Brain microvascular endothelial cell (primary cell): ENCODE measurements around the gene AKNAD1.

Source experiments
- DNase-seq: peaks from one replicate; pipeline ENCODE4 v3.0.0-alpha.2; 2020
- H3K27ac ChIP-seq: fragments of 250-450 bp; sonication (Bioruptor Pico); 2 replicates; pipeline ENCODE4 v1.5.1; 2020; ENCODE audit warnings: mild to moderate bottlenecking, moderate library complexity
- H3K27me3 ChIP-seq: fragments of 250-450 bp; sonication (Bioruptor Pico); replicated peaks from 2 replicates; pipeline ENCODE4 v1.5.1; 2020; ENCODE audit warnings: mild to moderate bottlenecking
- H3K36me3 ChIP-seq: fragments of 250-450 bp; sonication (Bioruptor Pico); replicated peaks from 2 replicates; pipeline ENCODE4 v1.5.1; 2020; ENCODE audit warnings: mild to moderate bottlenecking
- H3K4me3 ChIP-seq: 2 replicates; pipeline ENCODE4 v1.5.1; 2011; ENCODE audit warnings: low read depth, mild to moderate bottlenecking, control low read depth, low read length, moderate library complexity
- CTCF ChIP-seq: IDR thresholded peaks from 2 replicates; pipeline ENCODE4 v1.5.1; 2011; ENCODE audit warnings: low read depth, mild to moderate bottlenecking, moderate library complexity, low read length, control low read depth, inconsistent platforms; ENCODE audit errors: missing control alignments
- in situ Hi-C: cut with HindIII; loops from 2 replicates; pipeline ENCODE4 v1.10.0; 2017; ENCODE audit warnings: low sequenced_read_pairs, low pct_ligation_motif_present

The AKNAD1 gene

GRCh38 chr1:108856994-108857393, at the start of gene AKNAD1:
AKNAD1 (minus strand) TSS chr1:108857094; CDS start chr1:108852664, 4,430 bp downstream.
- Histone ChIP-seq H3K27ac (no peak within 1 kb of the TSS), H3K27me3 (no peaks in the 10 kb centered on the region), H3K36me3 (no peaks in the 10 kb centered on the region), H3K4me3 (no peak within 1 kb of the TSS)
- no peak for DNase-seq
- in situ Hi-C loops = no loop called here
- no peak for TF ChIP-seq CTCF

GRCh38 chr1:108901106-108901505, 44.2 kb upstream of the AKNAD1 start:
- Histone ChIP-seq H3K4me3 (no peak overlapping the region), H3K27ac (no peak overlapping the region), H3K27me3 (no peaks in the 10 kb centered on the region), H3K36me3 (peaks cover 2% of the 10 kb centered on the region)
- DNase-seq = no peak
- in situ Hi-C loops = no loop called here
- TF ChIP-seq CTCF = no peak

GRCh38 chr1:108897865-108898720, 41.2 kb upstream of the AKNAD1 start:
- no peaks in the 10 kb centered on the region for H3K27me3 ChIP-seq
- peak; percentile 57 for TF ChIP-seq CTCF
- H3K4me3 ChIP-seq = no peak overlapping the region
- peaks cover 2% of the 10 kb centered on the region for H3K36me3 ChIP-seq
- peak; percentile 62 for DNase-seq
- no peak overlapping the region for H3K27ac ChIP-seq
- in situ Hi-C loops = loop anchor here (10.0 kb wide), 1 partner anchor 73 kb away; no protein-coding TSS in a partner anchor

GRCh38 chr1:108896146-108897145, 39.6 kb upstream of the AKNAD1 start:
- Histone ChIP-seq H3K36me3 (peaks cover 2% of the 10 kb centered on the region), H3K4me3 (no peak overlapping the region), H3K27me3 (no peaks in the 10 kb centered on the region), H3K27ac (no peak overlapping the region)
- DNase-seq = no peak
- TF ChIP-seq CTCF = no peak
- in situ Hi-C loops = loop anchor here (10.0 kb wide), 1 partner anchor 72 kb away; no protein-coding TSS in a partner anchor

GRCh38 chr1:108893141-108893530, 36.2 kb upstream of the AKNAD1 start:
- Histone ChIP-seq H3K27me3 (no peaks in the 10 kb centered on the region), H3K36me3 (no peaks in the 10 kb centered on the region), H3K27ac (peak overlapping the region; percentile 29), H3K4me3 (no peak overlapping the region)
- no peak for TF ChIP-seq CTCF
- no peak for DNase-seq
- in situ Hi-C loops = loop anchor here (10.0 kb wide), 1 partner anchor 68 kb away; no protein-coding TSS in a partner anchor
